Fibroblast of lung (primary cell): ENCODE results near the gene SPDL1.

Experiments
- EZH2 ChIP-seq: IDR thresholded peaks from 2 replicates; pipeline ENCODE4 v1.5.1; 2012; ENCODE audit warnings: low read length, control low read depth, mild to moderate bottlenecking; ENCODE audit errors: missing control alignments
- TF ChIP-seq, protein P1 (sequence below), 2 donors: IDR thresholded peaks in 1 of 2; conservative IDR thresholded peaks in 1 of 2; 1 replicate in 1 of 2; 2 replicates in 1 of 2; pipeline ENCODE4 v1.5.1; 2011 to 2012; ENCODE audit warnings: low read length in 2 of 2, control low read depth in 1 of 2, inconsistent platforms in 1 of 2, low read depth in 1 of 2, mild to moderate bottlenecking in 1 of 2

DNA sequence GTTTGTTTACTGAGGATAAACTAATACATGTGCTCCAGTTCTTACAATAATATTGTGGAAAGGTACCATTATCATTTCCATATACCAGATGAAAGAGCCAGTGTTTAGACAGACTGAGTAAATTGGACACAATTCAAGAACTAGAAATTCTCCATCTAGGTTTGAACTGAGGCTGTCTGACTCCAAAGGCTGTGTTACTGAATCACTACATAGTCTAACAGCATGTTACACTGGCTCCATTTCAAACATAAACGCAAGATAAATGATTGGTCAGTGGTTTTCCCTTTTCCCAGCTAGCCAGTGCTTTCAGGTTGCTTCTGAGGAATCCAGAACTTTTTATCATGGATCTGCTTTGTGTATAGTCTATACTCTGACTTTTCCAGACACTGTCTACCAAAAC is 8.1 kb downstream of the SPDL1 start:
- TF ChIP-seq, protein P1, sequence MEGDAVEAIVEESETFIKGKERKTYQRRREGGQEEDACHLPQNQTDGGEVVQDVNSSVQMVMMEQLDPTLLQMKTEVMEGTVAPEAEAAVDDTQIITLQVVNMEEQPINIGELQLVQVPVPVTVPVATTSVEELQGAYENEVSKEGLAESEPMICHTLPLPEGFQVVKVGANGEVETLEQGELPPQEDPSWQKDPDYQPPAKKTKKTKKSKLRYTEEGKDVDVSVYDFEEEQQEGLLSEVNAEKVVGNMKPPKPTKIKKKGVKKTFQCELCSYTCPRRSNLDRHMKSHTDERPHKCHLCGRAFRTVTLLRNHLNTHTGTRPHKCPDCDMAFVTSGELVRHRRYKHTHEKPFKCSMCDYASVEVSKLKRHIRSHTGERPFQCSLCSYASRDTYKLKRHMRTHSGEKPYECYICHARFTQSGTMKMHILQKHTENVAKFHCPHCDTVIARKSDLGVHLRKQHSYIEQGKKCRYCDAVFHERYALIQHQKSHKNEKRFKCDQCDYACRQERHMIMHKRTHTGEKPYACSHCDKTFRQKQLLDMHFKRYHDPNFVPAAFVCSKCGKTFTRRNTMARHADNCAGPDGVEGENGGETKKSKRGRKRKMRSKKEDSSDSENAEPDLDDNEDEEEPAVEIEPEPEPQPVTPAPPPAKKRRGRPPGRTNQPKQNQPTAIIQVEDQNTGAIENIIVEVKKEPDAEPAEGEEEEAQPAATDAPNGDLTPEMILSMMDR (conservative IDR thresholded peaks at IDR 0.05 in 1 of 2, IDR thresholded peaks at IDR 0.05 in 1 of 2; ENCODE audit: low read depth in 1 of 2, low read length in 2 of 2) = no peak
- TF ChIP-seq EZH2 = no peak
